ENCODE data around the gene ANKLE2. TPM values are rescaled to one million over a fixed set of nuclear protein-coding genes. Genes with fewer than 3 reads are reported as not detected.

Gene ANKLE2
- total and polyA plus RNA-seq, 2 of the 8 experiments (the other 6 are each of a cell fraction or from before 2014, with no cell fraction given): 41.0 to 64.9 TPM

GRCh38 chr12:132781938-132782337 lies 20.3 kb upstream of the ANKLE2 start (continued):
- TF ChIP-seq, protein P1, sequence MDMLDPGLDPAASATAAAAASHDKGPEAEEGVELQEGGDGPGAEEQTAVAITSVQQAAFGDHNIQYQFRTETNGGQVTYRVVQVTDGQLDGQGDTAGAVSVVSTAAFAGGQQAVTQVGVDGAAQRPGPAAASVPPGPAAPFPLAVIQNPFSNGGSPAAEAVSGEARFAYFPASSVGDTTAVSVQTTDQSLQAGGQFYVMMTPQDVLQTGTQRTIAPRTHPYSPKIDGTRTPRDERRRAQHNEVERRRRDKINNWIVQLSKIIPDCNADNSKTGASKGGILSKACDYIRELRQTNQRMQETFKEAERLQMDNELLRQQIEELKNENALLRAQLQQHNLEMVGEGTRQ (IDR thresholded peaks at IDR 0.05; ENCODE audit: low read length): no peak
- TF ChIP-seq CEBPB (IDR thresholded peaks at IDR 0.05; ENCODE audit: low read depth, low read length): no peak

Measured in H1 (cell line).